Naive thymus-derived CD4-positive, alpha-beta T cell (primary cell): ENCODE measurements around the gene PANK4. TPM values are rescaled to one million over a fixed set of nuclear protein-coding genes. Genes with fewer than 3 reads are reported as not detected.

ENCODE experiments used
- ATAC-seq: fragments of 150-1000 bp; cut with Tn5 transposase; 2 replicates; pipeline ENCODE4 v1.10.0; 2021; ENCODE audit warnings: mild to moderate bottlenecking, moderate library complexity
- CTCF ChIA-PET: fragments of 350-600 bp; sonication (Branson Sonifier 250); formaldehyde crosslinking; loops from one replicate; lab custom pipeline; 2021; ENCODE audit warnings: antibody characterized with exemption; lab: Charles Lee
- POLR2A ChIA-PET: fragments of 350-600 bp; sonication (Branson Sonifier 250); formaldehyde crosslinking; loops from one replicate; lab custom pipeline; 2021; ENCODE audit warnings: antibody characterized with exemption, inconsistent platforms; lab: Charles Lee
- DNase-seq, 9 donors: peaks; one replicate each; pipeline versions ENCODE4 v3.0.0 to v3.0.0-alpha.2; 2020 to 2022; ENCODE audit warnings: mixed read lengths in 1 of 9
- H3K27ac ChIP-seq: one replicate; pipeline ENCODE4 v1.7.0; 2013; ENCODE audit warnings: mild to moderate bottlenecking, low read depth, low read length, moderate library complexity
- H3K27me3 ChIP-seq, 2 donors: one replicate each; pipeline ENCODE4 v1.7.0; 2013; ENCODE audit warnings: low read length in 2 of 2, mild to moderate bottlenecking in 2 of 2, moderate library complexity in 2 of 2; ENCODE audit not compliant: control insufficient read depth in 2 of 2, insufficient read depth in 2 of 2
- H3K36me3 ChIP-seq, 3 experiments: 1 replicate in 2 of 3; 2 replicates in 1 of 3; pipeline ENCODE4 v1.7.0; 2013; ENCODE audit warnings: low read length in 3 of 3, mild to moderate bottlenecking in 3 of 3, moderate library complexity in 1 of 3; ENCODE audit not compliant: insufficient read depth in 3 of 3, control insufficient read depth in 2 of 3
- H3K4me1 ChIP-seq, 2 donors: one replicate each; pipeline ENCODE4 v1.7.0; 2013; ENCODE audit warnings: low read length in 2 of 2, mild to moderate bottlenecking in 2 of 2, moderate library complexity in 1 of 2; ENCODE audit not compliant: control insufficient read depth in 2 of 2, insufficient read depth in 2 of 2
- H3K4me3 ChIP-seq: 2 replicates; pipeline ENCODE4 v1.7.0; 2013; ENCODE audit warnings: mild to moderate bottlenecking, low read length
- H3K9me3 ChIP-seq, 3 experiments: 1 replicate in 2 of 3; 2 replicates in 1 of 3; pipeline ENCODE4 v1.7.0; 2013; ENCODE audit warnings: low read length in 3 of 3; ENCODE audit not compliant: control insufficient read depth in 2 of 3
- H3K27ac Mint-ChIP-seq, 9 donors: one replicate each; pipeline ENCODE4 v1.8.0; 2020 to 2022; ENCODE audit warnings: mixed read lengths in 9 of 9, mild to moderate bottlenecking in 8 of 9, moderate library complexity in 5 of 9, inconsistent platforms in 2 of 9
- H3K27me3 Mint-ChIP-seq, 5 donors: one replicate each; pipeline ENCODE4 v1.8.0; 2021 to 2022; ENCODE audit warnings: mixed read lengths in 5 of 5, mild to moderate bottlenecking in 1 of 5
- H3K36me3 Mint-ChIP-seq, 5 donors: one replicate each; pipeline ENCODE4 v1.8.0; 2020 to 2022; ENCODE audit warnings: mixed read lengths in 5 of 5, mild to moderate bottlenecking in 3 of 5, inconsistent platforms in 1 of 5
- H3K4me1 Mint-ChIP-seq, 7 donors: one replicate each; pipeline ENCODE4 v1.8.0; 2020 to 2022; ENCODE audit warnings: mixed read lengths in 7 of 7, mild to moderate bottlenecking in 3 of 7, inconsistent platforms in 1 of 7
- H3K4me3 Mint-ChIP-seq, 10 donors: one replicate each; pipeline ENCODE4 v1.8.0; 2020 to 2022; ENCODE audit warnings: mild to moderate bottlenecking in 10 of 10, mixed read lengths in 10 of 10, moderate library complexity in 6 of 10, inconsistent platforms in 2 of 10
- H3K9me3 Mint-ChIP-seq, 11 donors: one replicate each; pipeline ENCODE4 v1.8.0; 2020 to 2022; ENCODE audit warnings: mixed read lengths in 11 of 11, mild to moderate bottlenecking in 4 of 11, inconsistent platforms in 1 of 11, moderate library complexity in 1 of 11
- intact Hi-C, 2 donors: fragments of 100-400 bp; cut with micrococcal nuclease; formaldehyde crosslinking; loops; one replicate each; pipeline ENCODE4 v1.15.1; 2023
- polyA plus RNA-seq, 2 donors: library from polyadenylated mRNA; unstranded; fragments of 300-500 nt; fragmentation: Illumina TruSeq; gene quantifications; one replicate each; pipeline ENCODE4 v1.2.3, GENCODE V29; 2021
- total RNA-seq, 6 experiments: library from RNA in 5 of 6; stranded (reverse) in 5 of 6; gene quantifications; 1 replicate in 5 of 6; 2 replicates in 1 of 6; pipeline ENCODE4 v1.2.3 and lab custom pipeline; 2021 to 2026

PANK4 gene
- total and polyA plus RNA-seq, 7 experiments from 2014 or later = 12.7 to 91.2 (median 64.4) TPM

GRCh38 chr1:2493691-2494322, 32.6 kb downstream of the PANK4 start:
- CTCF ChIA-PET = no interaction called here
- Histone ChIP-seq H3K9me3 (peaks cover 0 to 5% (median 0%) of the 10 kb centered on the region in 3 experiments), H3K4me1 (peaks cover 11 to 25% of the 10 kb centered on the region in 2 donors), H3K27me3 (no peaks in the 10 kb centered on the region), H3K36me3 (peaks cover 0 to 5% (median 0%) of the 10 kb centered on the region in 3 experiments), H3K27ac (no peak overlapping the region), H3K4me3 (no peak overlapping the region)
- intact Hi-C loops = no loop called here
- peaks cover 0 to 8% (median 4%) of the 10 kb centered on the region in 11 donors for H3K9me3 Mint-ChIP-seq
- POLR2A ChIA-PET = interaction anchor here (1.1 to 1.6 kb wide), 2 partner anchors 10 to 30 kb away, joined by 3 to 5 read pairs; no protein-coding TSS in a partner anchor
- H3K27ac Mint-ChIP-seq = peak overlapping the region in 4 of 9 donors; percentile 10 to 67 (median 57)
- peak overlapping the region in 1 of 10 donors; percentile 48 for H3K4me3 Mint-ChIP-seq
- peaks cover 5 to 20% (median 15%) of the 10 kb centered on the region in 7 donors for H3K4me1 Mint-ChIP-seq
- peak in 1 of 9 donors; percentile 24 for DNase-seq
- H3K36me3 Mint-ChIP-seq = peaks cover 4 to 10% (median 8%) of the 10 kb centered on the region in 5 donors
- peak; percentile 40 for ATAC-seq
- no peaks in the 10 kb centered on the region for H3K27me3 Mint-ChIP-seq

- no peak overlapping the region for H3K27ac Mint-ChIP-seq
- no peak overlapping the region for H3K4me3 ChIP-seq
- H3K4me1 ChIP-seq = peaks cover 11 to 25% of the 10 kb centered on the region in 2 donors
- ChIA-PET CTCF (no interaction called here), POLR2A (interaction anchor here (1.1 to 1.6 kb wide), 2 partner anchors 10 to 31 kb away, joined by 3 to 5 read pairs; no protein-coding TSS in a partner anchor)
- intact Hi-C loops = no loop called here
- peaks cover 9 to 14% (median 13%) of the 10 kb centered on the region in 5 donors for H3K36me3 Mint-ChIP-seq
- no peaks in the 10 kb centered on the region for H3K27me3 Mint-ChIP-seq
- no peak overlapping the region for H3K27ac ChIP-seq
- H3K4me3 Mint-ChIP-seq = peak overlapping the region in 1 of 10 donors; percentile 48
- H3K27me3 ChIP-seq = no peaks in the 10 kb centered on the region
- peaks cover 0 to 14% (median 8%) of the 10 kb centered on the region in 11 donors for H3K9me3 Mint-ChIP-seq
- DNase-seq = no peak
- no peak for ATAC-seq
- peaks cover 0 to 11% (median 0%) of the 10 kb centered on the region in 3 experiments for H3K9me3 ChIP-seq
- peaks cover 0 to 7% (median 0%) of the 10 kb centered on the region in 3 experiments for H3K36me3 ChIP-seq
- H3K4me1 Mint-ChIP-seq = peaks cover 5 to 20% (median 15%) of the 10 kb centered on the region in 7 donors
Measured at GRCh38 chr1:2493218-2493617, 33.2 kb downstream of the PANK4 start.

- Mint-ChIP-seq H3K9me3 (peaks cover 0 to 22% (median 10%) of the 10 kb centered on the region in 11 donors), H3K4me3 (no peak overlapping the region), H3K36me3 (peaks cover 15 to 24% (median 20%) of the 10 kb centered on the region in 5 donors), H3K27ac (no peak overlapping the region), H3K4me1 (peaks cover 5 to 20% (median 15%) of the 10 kb centered on the region in 7 donors), H3K27me3 (no peaks in the 10 kb centered on the region)
- Histone ChIP-seq H3K36me3 (peaks cover 0 to 17% (median 0%) of the 10 kb centered on the region in 3 experiments), H3K27me3 (no peaks in the 10 kb centered on the region), H3K9me3 (peaks cover 0 to 14% (median 0%) of the 10 kb centered on the region in 3 experiments), H3K4me1 (peaks cover 11 to 25% of the 10 kb centered on the region in 2 donors), H3K27ac (no peak overlapping the region), H3K4me3 (no peak overlapping the region)
- intact Hi-C loops = no loop called here
- DNase-seq (no peak), ATAC-seq (no peak)
- CTCF ChIA-PET = no interaction called here
- POLR2A ChIA-PET = no interaction called here
Measured at GRCh38 chr1:2492091-2492490, 34.3 kb downstream of the PANK4 start.

GRCh38 chr1:2489615-2490014, 36.8 kb downstream of the PANK4 start:
- Histone ChIP-seq H3K4me1 (peaks cover 11 to 14% of the 10 kb centered on the region in 2 donors), H3K27me3 (no peaks in the 10 kb centered on the region), H3K36me3 (peaks cover 0 to 18% (median 0%) of the 10 kb centered on the region in 3 experiments), H3K27ac (no peak overlapping the region), H3K4me3 (no peak overlapping the region), H3K9me3 (peaks cover 0 to 14% (median 0%) of the 10 kb centered on the region in 3 experiments)
- intact Hi-C loops = no loop called here
- no peaks in the 10 kb centered on the region for H3K27me3 Mint-ChIP-seq
- ChIA-PET POLR2A (interaction anchor here (0.7 kb wide), 1 partner anchor 8 kb away, joined by 3 read pairs; no protein-coding TSS in a partner anchor), CTCF (interaction anchor here (0.6 kb wide), 1 partner anchor 34 kb away, joined by 3 read pairs; no protein-coding TSS in a partner anchor)
- no peak for DNase-seq
- peaks cover 0 to 22% (median 10%) of the 10 kb centered on the region in 11 donors for H3K9me3 Mint-ChIP-seq
- peaks cover 5 to 15% (median 15%) of the 10 kb centered on the region in 7 donors for H3K4me1 Mint-ChIP-seq
- no peak overlapping the region for H3K27ac Mint-ChIP-seq
- no peak overlapping the region for H3K4me3 Mint-ChIP-seq
- ATAC-seq = no peak
- peaks cover 15 to 24% (median 20%) of the 10 kb centered on the region in 5 donors for H3K36me3 Mint-ChIP-seq

- CTCF ChIA-PET = no interaction called here
- no peak overlapping the region for H3K27ac ChIP-seq
Measured at GRCh38 chr1:2488688-2489087, 37.7 kb downstream of the PANK4 start.

GRCh38 chr1:2486558-2486957, 39.8 kb downstream of the PANK4 start:
- intact Hi-C loops = no loop called here
- peaks cover 15 to 24% (median 20%) of the 10 kb centered on the region in 5 donors for H3K36me3 Mint-ChIP-seq
- DNase-seq = no peak
- H3K9me3 ChIP-seq = peaks cover 0 to 14% (median 0%) of the 10 kb centered on the region in 3 experiments
- no peak for ATAC-seq
- H3K27ac Mint-ChIP-seq = no peak overlapping the region
- no peaks in the 10 kb centered on the region for H3K27me3 ChIP-seq
- no peaks in the 10 kb centered on the region for H3K27me3 Mint-ChIP-seq
- no peak overlapping the region for H3K27ac ChIP-seq
- ChIA-PET CTCF (no interaction called here), POLR2A (no interaction called here)
- H3K4me3 ChIP-seq = no peak overlapping the region
- H3K4me3 Mint-ChIP-seq = no peak overlapping the region
- H3K4me1 Mint-ChIP-seq = peaks cover 0 to 4% (median 0%) of the 10 kb centered on the region in 7 donors
- peaks cover 0 to 22% (median 10%) of the 10 kb centered on the region in 11 donors for H3K9me3 Mint-ChIP-seq
- H3K4me1 ChIP-seq = no peaks in the 10 kb centered on the region
- H3K36me3 ChIP-seq = peaks cover 0 to 18% (median 0%) of the 10 kb centered on the region in 3 experiments

More at GRCh38 chr1:2488688-2489087, 37.7 kb downstream of the PANK4 start:
- peaks cover under 1 to 12% (median 7%) of the 10 kb centered on the region in 7 donors for H3K4me1 Mint-ChIP-seq
- POLR2A ChIA-PET = interaction anchor here (0.7 to 1.3 kb wide), 3 partner anchors 9 to 59 kb away, joined by 3 read pairs; no protein-coding TSS in a partner anchor
- intact Hi-C loops = no loop called here
- Histone ChIP-seq H3K27me3 (no peaks in the 10 kb centered on the region), H3K4me3 (no peak overlapping the region), H3K9me3 (peaks cover 0 to 14% (median 0%) of the 10 kb centered on the region in 3 experiments), H3K4me1 (peaks cover 5 to 11% of the 10 kb centered on the region in 2 donors), H3K36me3 (peaks cover 0 to 18% (median 0%) of the 10 kb centered on the region in 3 experiments)
- peaks cover 0 to 22% (median 10%) of the 10 kb centered on the region in 11 donors for H3K9me3 Mint-ChIP-seq
- DNase-seq (no peak), ATAC-seq (no peak)
- no peak overlapping the region for H3K27ac Mint-ChIP-seq
- H3K27me3 Mint-ChIP-seq = no peaks in the 10 kb centered on the region
- H3K4me3 Mint-ChIP-seq = no peak overlapping the region
- peaks cover 15 to 24% (median 20%) of the 10 kb centered on the region in 5 donors for H3K36me3 Mint-ChIP-seq
